Effector memory CD8-positive, alpha-beta T cell (primary cell): ENCODE results near the gene LYSMD2.
A peak's percentile ranks its signal among the peaks of the same experiment; 100 is the strongest.

Source experiments
- ATAC-seq: fragments of 150-1000 bp; cut with Tn5 transposase; replicated peaks from 2 replicates; pipeline ENCODE4 v1.10.0; 2021; ENCODE audit warnings: mild to moderate bottlenecking, moderate library complexity
- DNase-seq, 3 experiments: peaks; one replicate each; pipeline ENCODE4 v3.0.0; 2021
- H3K27ac Mint-ChIP-seq, 2 donors: one replicate each; pipeline ENCODE4 v1.8.0; 2022; ENCODE audit warnings: mild to moderate bottlenecking in 2 of 2, mixed read lengths in 2 of 2, moderate library complexity in 2 of 2
- H3K27me3 Mint-ChIP-seq, 2 donors: one replicate each; pipeline ENCODE4 v1.8.0; 2022; ENCODE audit warnings: mixed read lengths in 2 of 2
- H3K36me3 Mint-ChIP-seq: one replicate; pipeline ENCODE4 v1.8.0; 2022; ENCODE audit warnings: mild to moderate bottlenecking, moderate library complexity, mixed read lengths; ENCODE audit not compliant: insufficient read depth
- H3K4me1 Mint-ChIP-seq, 2 donors: one replicate each; pipeline ENCODE4 v1.8.0; 2022; ENCODE audit warnings: low read depth in 2 of 2, mixed read lengths in 2 of 2
- H3K4me3 Mint-ChIP-seq, 2 donors: one replicate each; pipeline ENCODE4 v1.8.0; 2022; ENCODE audit warnings: mild to moderate bottlenecking in 2 of 2, mixed read lengths in 2 of 2, moderate library complexity in 2 of 2
- H3K9me3 Mint-ChIP-seq, 2 donors: one replicate each; pipeline ENCODE4 v1.8.0; 2022; ENCODE audit warnings: mixed read lengths in 2 of 2

The LYSMD2 gene

GRCh38 chr15:51739061-51739712, 1.7 kb upstream of the LYSMD2 start:
- Mint-ChIP-seq H3K9me3 (no peaks in the 10 kb centered on the region), H3K4me1 (peaks cover 34 to 41% of the 10 kb centered on the region in 2 donors), H3K27me3 (no peaks in the 10 kb centered on the region), H3K36me3 (peaks cover 14% of the 10 kb centered on the region), H3K4me3 (peak overlapping the region; percentile 17 to 92), H3K27ac (peak overlapping the region; percentile 93 to 98)
- ATAC-seq (no peak), DNase-seq (no peak)

DNA sequence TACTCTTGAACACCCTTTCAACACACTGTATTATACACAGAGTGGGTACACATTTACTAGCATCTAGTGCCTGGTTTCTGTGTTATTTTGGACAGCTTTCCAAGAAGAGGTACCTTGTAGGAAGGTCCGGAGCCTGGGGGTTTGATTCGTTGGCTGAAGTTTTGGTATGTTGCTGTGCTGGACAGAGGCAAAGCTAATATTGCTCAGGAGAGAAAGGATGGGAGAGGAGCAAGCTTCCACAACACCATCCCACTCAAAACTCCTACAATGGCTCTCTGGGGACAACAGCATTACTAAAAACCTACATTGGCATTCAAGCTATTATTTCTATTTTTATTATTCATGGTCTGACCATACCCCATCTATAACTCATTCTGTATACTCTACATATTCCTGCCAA, 1.1 kb upstream of the LYSMD2 start:
- Mint-ChIP-seq H3K9me3 (no peaks in the 10 kb centered on the region), H3K4me1 (peaks cover 36 to 44% of the 10 kb centered on the region in 2 donors), H3K27me3 (no peaks in the 10 kb centered on the region), H3K4me3 (peak overlapping the region; percentile 86 to 92), H3K27ac (peak overlapping the region; percentile 93 to 98), H3K36me3 (peaks cover 14% of the 10 kb centered on the region)
- DNase-seq (no peak), ATAC-seq (no peak)

- Mint-ChIP-seq H3K27ac (peak overlapping the region; percentile 98), H3K9me3 (no peaks in the 10 kb centered on the region), H3K4me3 (peak overlapping the region; percentile 86 to 92), H3K27me3 (no peaks in the 10 kb centered on the region), H3K4me1 (peaks cover 52 to 60% of the 10 kb centered on the region in 2 donors), H3K36me3 (peaks cover 14% of the 10 kb centered on the region)
- ATAC-seq (peak; percentile 60), DNase-seq (peak; percentile 50 to 52 (median 52))
Observed at GRCh38 chr15:51736751-51737521, 519 bp downstream of the LYSMD2 start.

DNA sequence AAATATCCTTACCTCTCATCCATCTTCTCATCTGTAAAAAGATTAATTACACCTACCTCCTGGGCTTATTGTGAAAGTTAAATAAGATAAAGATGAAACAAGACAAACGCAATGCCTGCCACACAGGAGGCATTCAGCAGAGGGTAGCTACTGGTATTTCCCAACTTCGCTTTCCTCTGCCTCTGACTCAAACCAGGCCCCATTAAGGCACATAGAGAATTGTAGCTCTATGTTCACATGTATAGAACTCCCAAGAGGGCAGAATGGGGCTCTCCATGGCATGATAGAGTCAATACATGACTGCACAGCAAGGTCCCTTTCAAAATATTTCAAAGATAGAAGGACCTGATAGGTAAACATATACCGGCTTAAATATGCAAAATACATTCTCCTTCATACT, 1.4 kb downstream of the LYSMD2 start:
- Mint-ChIP-seq H3K4me3 (peak overlapping the region; percentile 86 to 92), H3K9me3 (no peaks in the 10 kb centered on the region), H3K27me3 (no peaks in the 10 kb centered on the region), H3K36me3 (peaks cover 14% of the 10 kb centered on the region), H3K4me1 (peaks cover 60 to 68% of the 10 kb centered on the region in 2 donors), H3K27ac (peak overlapping the region; percentile 98)
- no peak for ATAC-seq
- no peak for DNase-seq

GRCh38 chr15:51735228-51736010, 2.0 kb downstream of the LYSMD2 start:
- Mint-ChIP-seq H3K4me3 (peak overlapping the region; percentile 86 to 92), H3K27ac (peak overlapping the region; percentile 98), H3K27me3 (no peaks in the 10 kb centered on the region), H3K36me3 (peaks cover 14% of the 10 kb centered on the region), H3K4me1 (peaks cover 65 to 74% of the 10 kb centered on the region in 2 donors), H3K9me3 (no peaks in the 10 kb centered on the region)
- peak; percentile 18 for ATAC-seq
- peak; percentile 11 to 24 (median 17) for DNase-seq

DNA sequence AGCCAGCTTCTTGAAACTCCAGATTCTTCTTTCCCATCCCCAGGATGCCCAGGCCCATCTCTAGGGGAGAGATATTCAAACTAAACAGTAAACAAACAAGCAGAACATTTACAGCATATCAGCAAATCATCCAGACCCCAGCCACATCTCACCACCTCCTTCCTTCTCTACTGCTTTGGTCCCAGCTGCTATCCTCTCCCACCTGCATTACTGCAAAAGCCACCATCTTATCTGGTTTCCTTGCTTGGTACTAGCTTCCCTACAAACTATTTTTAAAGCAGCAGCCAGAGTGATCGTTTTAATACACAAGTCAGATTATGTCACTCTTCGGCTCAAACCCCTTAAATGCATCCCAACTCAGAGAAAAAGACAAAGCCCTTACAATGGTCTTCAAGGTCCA, 4.8 kb downstream of the LYSMD2 start:
- Mint-ChIP-seq H3K9me3 (no peaks in the 10 kb centered on the region), H3K4me1 (peaks cover 60 to 65% of the 10 kb centered on the region in 2 donors), H3K36me3 (peaks cover 12% of the 10 kb centered on the region), H3K27me3 (no peaks in the 10 kb centered on the region), H3K4me3 (peak overlapping the region; percentile 86 to 87), H3K27ac (peak overlapping the region; percentile 98)
- DNase-seq (no peak), ATAC-seq (no peak)

GRCh38 chr15:51731549-51732267, 5.7 kb downstream of the LYSMD2 start:
- DNase-seq (peak; percentile 26 to 36 (median 34)), ATAC-seq (peak; percentile 72)
- H3K27ac Mint-ChIP-seq: peak overlapping the region; percentile 98
- H3K4me1 Mint-ChIP-seq: peaks cover 67 to 74% of the 10 kb centered on the region in 2 donors
- no peaks in the 10 kb centered on the region for H3K27me3 Mint-ChIP-seq
- no peaks in the 10 kb centered on the region for H3K9me3 Mint-ChIP-seq
- H3K36me3 Mint-ChIP-seq: peaks cover 13% of the 10 kb centered on the region
- peak overlapping the region; percentile 86 to 87 for H3K4me3 Mint-ChIP-seq

DNA sequence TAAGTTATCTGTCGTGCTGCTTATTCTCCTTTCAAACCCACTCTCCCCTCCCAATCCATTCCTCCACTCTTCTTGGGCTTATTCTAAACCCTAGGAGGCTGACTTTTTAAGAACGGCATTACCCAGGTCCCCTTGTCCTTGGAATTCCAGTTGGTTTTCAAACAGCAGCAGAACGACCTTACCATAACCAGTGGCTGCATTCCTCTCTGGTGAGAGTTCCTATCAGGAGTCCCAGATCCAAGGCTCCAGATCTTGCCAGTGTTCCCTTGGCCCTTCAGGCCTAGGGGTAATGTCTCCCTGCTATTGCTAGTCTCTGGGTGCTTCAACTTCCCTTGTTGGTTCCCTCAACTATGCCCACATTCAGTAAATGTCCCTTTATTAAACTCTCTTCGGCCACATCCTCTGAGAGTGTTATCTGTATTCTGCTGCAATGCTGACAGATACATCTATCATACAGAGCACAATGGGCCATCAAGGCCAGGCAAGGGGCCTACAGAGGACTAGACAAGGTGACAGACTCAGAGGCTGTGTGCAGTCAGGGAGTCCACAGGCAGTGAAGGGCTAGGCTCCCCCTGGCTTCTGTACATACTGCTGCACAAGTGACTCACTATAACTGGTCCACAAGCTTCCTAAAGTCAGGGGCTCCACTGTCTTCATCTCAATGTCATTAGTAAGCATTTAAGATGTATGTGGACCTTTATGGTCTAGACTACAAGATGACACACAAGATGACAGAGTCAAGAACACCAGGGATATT, 10.1 kb downstream of the LYSMD2 start:
- ATAC-seq: peak; percentile 31
- Mint-ChIP-seq H3K36me3 (peaks cover 25% of the 10 kb centered on the region), H3K27ac (peak overlapping the region; percentile 90 to 98), H3K27me3 (no peaks in the 10 kb centered on the region), H3K9me3 (no peaks in the 10 kb centered on the region), H3K4me3 (peak overlapping the region in 1 of 2 donors; percentile 7), H3K4me1 (peaks cover 44 to 55% of the 10 kb centered on the region in 2 donors)
- no peak for DNase-seq

DNA sequence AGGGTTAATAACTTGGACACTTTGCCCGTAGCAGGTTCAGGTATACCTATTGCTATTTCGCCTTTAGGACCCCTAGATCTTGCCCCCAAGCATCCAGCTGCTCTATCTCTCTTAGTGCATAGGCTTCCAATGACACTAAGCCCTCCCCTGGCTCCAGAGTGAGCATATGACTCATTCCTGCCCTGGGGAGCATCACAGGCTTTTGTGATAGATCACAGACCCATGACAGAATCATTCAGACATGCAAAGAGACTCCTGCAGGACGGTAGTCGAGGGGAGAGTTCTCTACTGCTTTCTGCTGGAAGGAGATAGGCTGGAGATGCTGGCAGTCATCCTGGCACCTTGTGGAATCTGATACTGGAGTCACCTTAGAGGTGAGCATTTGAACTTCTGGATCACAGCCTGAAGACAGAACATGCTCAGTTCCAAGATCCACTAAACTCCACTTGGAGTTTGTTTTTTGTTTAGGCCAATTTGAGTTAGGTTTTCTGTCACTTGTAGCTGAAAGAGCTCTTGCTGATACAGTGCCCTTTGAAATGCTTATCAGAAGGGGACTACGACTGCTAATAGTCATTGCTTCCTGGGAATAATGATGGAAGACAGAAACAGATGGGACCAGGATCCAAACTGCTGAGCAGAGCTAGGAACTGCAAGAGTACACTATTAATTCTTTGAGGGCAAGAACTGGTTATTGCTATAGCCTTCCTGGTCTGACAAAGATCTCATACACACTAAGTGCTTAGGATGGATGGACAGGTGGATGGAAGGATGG, 11.0 kb downstream of the LYSMD2 start:
- ATAC-seq: peak; percentile 60
- H3K4me1 Mint-ChIP-seq: peaks cover 41 to 52% of the 10 kb centered on the region in 2 donors
- H3K4me3 Mint-ChIP-seq: peak overlapping the region in 1 of 2 donors; percentile 19
- no peaks in the 10 kb centered on the region for H3K27me3 Mint-ChIP-seq
- H3K36me3 Mint-ChIP-seq: peaks cover 26% of the 10 kb centered on the region
- H3K9me3 Mint-ChIP-seq: no peaks in the 10 kb centered on the region
- no peak for DNase-seq
- peak overlapping the region; percentile 90 to 98 for H3K27ac Mint-ChIP-seq

DNA sequence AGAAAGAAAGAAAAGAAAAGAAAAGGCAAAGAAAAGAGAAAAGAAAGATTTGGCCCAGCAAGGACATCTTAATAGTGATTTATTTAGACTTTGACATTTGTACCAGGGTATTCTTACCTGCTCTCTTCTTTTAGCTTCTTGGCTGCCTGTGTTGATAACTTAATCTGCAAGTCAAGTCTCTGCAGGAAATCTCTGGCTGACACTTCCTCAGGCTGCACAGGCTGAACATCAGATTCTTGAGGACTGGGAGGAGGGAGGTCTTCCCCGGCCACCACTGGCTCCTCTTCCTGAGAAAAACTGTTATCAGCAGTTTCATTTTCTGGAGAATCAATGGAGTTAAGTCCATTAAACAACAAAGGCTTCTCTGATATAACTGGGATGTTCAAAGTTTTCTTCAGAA, 12.8 kb downstream of the LYSMD2 start:
- H3K36me3 Mint-ChIP-seq: peaks cover 35% of the 10 kb centered on the region
- DNase-seq: no peak
- H3K4me1 Mint-ChIP-seq: peaks cover 32 to 41% of the 10 kb centered on the region in 2 donors
- no peaks in the 10 kb centered on the region for H3K27me3 Mint-ChIP-seq
- H3K9me3 Mint-ChIP-seq: no peaks in the 10 kb centered on the region
- peak overlapping the region; percentile 20 to 30 for H3K4me3 Mint-ChIP-seq
- ATAC-seq: no peak
- H3K27ac Mint-ChIP-seq: peak overlapping the region; percentile 90 to 98

GRCh38 chr15:51724199-51724598, 13.3 kb downstream of the LYSMD2 start:
- Mint-ChIP-seq H3K4me3 (peak overlapping the region; percentile 30 to 31), H3K9me3 (no peaks in the 10 kb centered on the region)
- ATAC-seq: no peak

More at GRCh38 chr15:51724199-51724598, 13.3 kb downstream of the LYSMD2 start:
- Mint-ChIP-seq H3K27ac (peak overlapping the region; percentile 90 to 98), H3K27me3 (no peaks in the 10 kb centered on the region), H3K4me1 (peaks cover 32 to 41% of the 10 kb centered on the region in 2 donors), H3K36me3 (peaks cover 34% of the 10 kb centered on the region)
- no peak for DNase-seq
